A673 (cell line): ENCODE results near the gene TNFAIP8L3.

Source experiments
- CTCF ChIP-seq: fragments of 300-800, 200-600 bp; sonication (generic); conservative IDR thresholded peaks from 2 replicates; pipeline ENCODE4 v1.5.1; 2017; ENCODE audit warnings: low read depth, mild to moderate bottlenecking, antibody characterized with exemption, low read length, moderate library complexity, mixed read lengths
- EZH2 ChIP-seq: fragments of 200-600 bp; sonication (generic); IDR thresholded peaks from 2 replicates; pipeline ENCODE4 v1.6.1; 2017; ENCODE audit warnings: borderline replicate concordance, low read depth, mild to moderate bottlenecking, mixed read lengths, antibody characterized with exemption, low read length; ENCODE audit not compliant: poor library complexity, severe bottlenecking

GRCh38 chr15:51065261-51065660, 29.4 kb downstream of the TNFAIP8L3 start:
- no peak for TF ChIP-seq CTCF
- TF ChIP-seq EZH2: no peak
